Rectal smooth muscle tissue (tissue), 1 donor: Measurements from ENCODE around the gene VARS2.

ENCODE experiments used
- H3K27ac ChIP-seq: one replicate; pipeline ENCODE4 v1.7.0; 2013; ENCODE audit warnings: low read depth, low read length, inconsistent platforms
- H3K27me3 ChIP-seq: one replicate; pipeline ENCODE4 v1.7.0; 2013; ENCODE audit warnings: low read length; ENCODE audit not compliant: control insufficient read depth, insufficient read depth
- H3K36me3 ChIP-seq: one replicate; pipeline ENCODE4 v1.7.0; 2013; ENCODE audit warnings: low read length; ENCODE audit not compliant: control insufficient read depth, insufficient read depth
- H3K4me1 ChIP-seq: one replicate; pipeline ENCODE4 v1.7.0; 2013; ENCODE audit warnings: low read length; ENCODE audit not compliant: control insufficient read depth, insufficient read depth
- H3K4me3 ChIP-seq: one replicate; pipeline ENCODE4 v1.7.0; 2013; ENCODE audit warnings: low read length
- H3K9ac ChIP-seq: one replicate; pipeline ENCODE4 v1.7.0; 2013; ENCODE audit warnings: low read length

VARS2 gene

GRCh38 chr6:30947231-30947630 is 33.2 kb downstream of the VARS2 start:
- Histone ChIP-seq H3K4me1 (no peaks in the 10 kb centered on the region), H3K27ac (no peak overlapping the region), H3K36me3 (no peaks in the 10 kb centered on the region), H3K4me3 (no peak overlapping the region), H3K27me3 (peaks cover 5% of the 10 kb centered on the region), H3K9ac (no peak overlapping the region)

GRCh38 chr6:30948811-30949210 is 34.8 kb downstream of the VARS2 start:
- Histone ChIP-seq H3K27me3 (peaks cover 2% of the 10 kb centered on the region), H3K27ac (no peak overlapping the region), H3K9ac (no peak overlapping the region), H3K4me3 (no peak overlapping the region), H3K4me1 (no peaks in the 10 kb centered on the region), H3K36me3 (no peaks in the 10 kb centered on the region)

GRCh38 chr6:30951907-30952469 is 38.0 kb downstream of the VARS2 start:
- H3K9ac ChIP-seq = no peak overlapping the region
- peaks cover 4% of the 10 kb centered on the region for H3K4me1 ChIP-seq
- no peak overlapping the region for H3K4me3 ChIP-seq
- no peak overlapping the region for H3K27ac ChIP-seq
- peaks cover 10% of the 10 kb centered on the region for H3K27me3 ChIP-seq
- no peaks in the 10 kb centered on the region for H3K36me3 ChIP-seq

- H3K27ac ChIP-seq = no peak overlapping the region
- H3K4me1 ChIP-seq = peaks cover 4% of the 10 kb centered on the region
- H3K9ac ChIP-seq = no peak overlapping the region
Measured at GRCh38 chr6:30954631-30955366, 40.8 kb downstream of the VARS2 start.

DNA sequence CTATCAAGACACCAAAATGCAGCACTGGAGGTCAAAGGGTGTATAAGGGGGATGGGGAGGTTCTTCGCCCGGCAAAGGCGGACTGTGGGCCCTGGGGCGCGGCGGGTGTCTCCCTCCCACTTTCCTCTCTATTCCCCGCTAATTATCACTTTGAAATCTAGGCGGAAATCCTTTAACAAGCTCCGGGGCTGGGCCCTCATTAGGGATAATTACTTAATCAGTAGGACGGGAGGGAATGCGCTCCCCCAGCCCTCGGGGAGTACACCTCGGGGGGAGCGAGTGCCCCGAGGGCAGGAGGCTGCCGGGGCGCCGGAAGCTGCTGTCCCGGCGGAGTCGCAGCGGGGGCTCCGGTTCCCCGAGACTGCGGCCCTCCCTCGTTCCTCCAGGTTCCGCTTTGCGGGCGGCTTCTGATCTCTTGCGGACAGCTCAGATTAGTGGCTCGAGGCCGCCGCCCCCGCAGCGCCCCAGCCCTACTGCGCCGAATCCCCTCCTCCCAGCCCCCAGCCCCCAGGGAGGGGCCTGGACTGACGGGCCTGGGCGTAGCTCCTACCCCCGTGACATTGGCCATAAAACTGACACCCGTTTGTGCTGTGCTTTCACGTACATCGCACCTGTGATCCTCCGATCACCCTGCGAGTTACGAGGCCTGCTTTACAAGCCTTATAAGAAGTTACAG is 41.5 kb downstream of the VARS2 start:
- H3K27me3 ChIP-seq = peaks cover 12% of the 10 kb centered on the region
- no peaks in the 10 kb centered on the region for H3K36me3 ChIP-seq
- peaks cover 4% of the 10 kb centered on the region for H3K4me1 ChIP-seq
- H3K9ac ChIP-seq = no peak overlapping the region
- H3K4me3 ChIP-seq = peak overlapping the region; percentile 60
- H3K27ac ChIP-seq = no peak overlapping the region

More at GRCh38 chr6:30954631-30955366, 40.8 kb downstream of the VARS2 start:
- H3K36me3 ChIP-seq = no peaks in the 10 kb centered on the region
- peak overlapping the region; percentile 60 for H3K4me3 ChIP-seq
- H3K27me3 ChIP-seq = peaks cover 12% of the 10 kb centered on the region

- no peaks in the 10 kb centered on the region for H3K36me3 ChIP-seq
- no peak overlapping the region for H3K9ac ChIP-seq
- H3K4me3 ChIP-seq = no peak overlapping the region
- H3K27me3 ChIP-seq = peaks cover 9% of the 10 kb centered on the region
- H3K27ac ChIP-seq = no peak overlapping the region
- H3K4me1 ChIP-seq = peaks cover 4% of the 10 kb centered on the region
Measured at GRCh38 chr6:30957716-30958115, 43.7 kb downstream of the VARS2 start.

GRCh38 chr6:30960907-30961673 is 47.1 kb downstream of the VARS2 start:
- H3K27ac ChIP-seq = no peak overlapping the region
- no peak overlapping the region for H3K9ac ChIP-seq
- H3K36me3 ChIP-seq = no peaks in the 10 kb centered on the region
- no peaks in the 10 kb centered on the region for H3K4me1 ChIP-seq
- peaks cover 11% of the 10 kb centered on the region for H3K27me3 ChIP-seq
- no peak overlapping the region for H3K4me3 ChIP-seq

GRCh38 chr6:30962716-30963115 is 48.7 kb downstream of the VARS2 start:
- Histone ChIP-seq H3K36me3 (no peaks in the 10 kb centered on the region), H3K27ac (no peak overlapping the region), H3K9ac (no peak overlapping the region), H3K4me1 (no peaks in the 10 kb centered on the region), H3K4me3 (no peak overlapping the region), H3K27me3 (peaks cover 5% of the 10 kb centered on the region)

- H3K4me1 ChIP-seq = no peaks in the 10 kb centered on the region
- H3K36me3 ChIP-seq = no peaks in the 10 kb centered on the region
- H3K27me3 ChIP-seq = peaks cover 3% of the 10 kb centered on the region
- no peak overlapping the region for H3K9ac ChIP-seq
- H3K27ac ChIP-seq = no peak overlapping the region
- H3K4me3 ChIP-seq = no peak overlapping the region
Measured at GRCh38 chr6:30963641-30964040, 49.6 kb downstream of the VARS2 start.

DNA sequence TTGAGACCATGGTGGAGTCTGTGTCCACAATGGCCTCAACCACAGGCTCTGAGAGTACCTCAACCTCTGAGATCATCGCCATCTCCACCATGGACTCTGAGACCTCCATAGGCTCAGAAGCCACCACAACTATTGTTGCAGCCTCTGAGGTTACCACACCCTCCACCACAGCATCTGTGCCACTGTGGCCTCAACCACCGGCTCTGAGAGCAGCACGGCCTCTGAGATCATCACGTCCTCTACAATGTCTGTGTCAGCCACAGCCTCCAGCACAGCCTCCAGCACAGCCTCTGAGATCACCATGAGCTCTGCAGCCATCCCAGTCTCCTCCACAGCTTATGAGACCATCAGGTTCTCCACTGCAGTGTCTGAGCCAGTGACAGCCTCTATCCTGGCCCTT is 50.0 kb downstream of the VARS2 start:
- Histone ChIP-seq H3K4me3 (no peak overlapping the region), H3K27me3 (peaks cover 3% of the 10 kb centered on the region), H3K36me3 (no peaks in the 10 kb centered on the region), H3K4me1 (no peaks in the 10 kb centered on the region), H3K9ac (no peak overlapping the region), H3K27ac (no peak overlapping the region)

DNA sequence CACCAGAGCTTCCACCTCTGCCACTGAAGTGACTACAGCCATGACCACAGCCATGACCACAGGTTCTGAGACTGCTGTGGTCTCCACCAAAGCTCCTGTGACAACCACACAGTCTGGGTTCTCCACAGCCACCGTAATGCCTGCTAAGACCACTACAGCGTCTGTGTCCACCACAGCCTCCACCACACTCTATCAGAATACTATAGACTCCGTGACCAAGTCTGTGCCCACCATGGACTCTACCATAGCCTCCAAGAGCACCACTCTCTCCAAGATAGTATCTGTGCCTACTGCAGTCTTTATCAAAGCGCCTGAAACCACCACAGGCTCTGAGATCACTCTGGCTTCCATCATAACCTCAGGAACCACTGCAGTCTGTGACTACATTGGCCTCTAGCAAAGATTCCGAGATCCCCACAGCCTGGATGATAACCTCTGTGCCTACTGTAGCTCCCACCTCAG is 51.1 kb downstream of the VARS2 start:
- H3K9ac ChIP-seq = no peak overlapping the region
- no peaks in the 10 kb centered on the region for H3K4me1 ChIP-seq
- H3K27me3 ChIP-seq = peaks cover 3% of the 10 kb centered on the region
- H3K36me3 ChIP-seq = no peaks in the 10 kb centered on the region
- no peak overlapping the region for H3K27ac ChIP-seq
- no peak overlapping the region for H3K4me3 ChIP-seq

- Histone ChIP-seq H3K4me1 (no peaks in the 10 kb centered on the region), H3K4me3 (no peak overlapping the region)
Measured at GRCh38 chr6:30966154-30966553, 52.1 kb downstream of the VARS2 start.

More at GRCh38 chr6:30966154-30966553, 52.1 kb downstream of the VARS2 start:
- Histone ChIP-seq H3K36me3 (no peaks in the 10 kb centered on the region), H3K9ac (no peak overlapping the region), H3K27ac (no peak overlapping the region), H3K27me3 (peaks cover 3% of the 10 kb centered on the region)
